ENCODE results near the gene SPATS2L.

GRCh38 chr2:200353120-200353519 lies 46.6 kb downstream of the SPATS2L start:
- TF ChIP-seq CTCF (IDR thresholded peaks at IDR 0.05), result no peak
- no peak for TF ChIP-seq POLR2A (IDR thresholded peaks at IDR 0.05)

Measured in adrenal gland (tissue), 5 donors.